GM12878 (cell line): Measurements from ENCODE around the gene RDM1. TPM values are rescaled to one million over a fixed set of nuclear protein-coding genes. Genes with fewer than 3 reads are reported as not detected.
"Not testable (repeated sequence)": the region's sequence is repeated elsewhere in the genome, so short reads cannot be mapped to it uniquely, and the experiment has no call there.

Experiments used
- ATAC-seq: fragments of 200-7000 bp; cut with Tn5 transposase; 3 replicates; pipeline ENCODE4 v1.9.1; 2020; ENCODE audit warnings: mild to moderate bottlenecking, moderate library complexity
- BruUV-seq: library from RNA; stranded (reverse); fragments of 400-500 nt; replicated peaks from 2 replicates; lab custom pipeline; 2021; lab: Mats Ljungman, UMichigan
- CTCF ChIA-PET: fragments of 300-600 bp; sonication (Branson Sonifier 250); formaldehyde crosslinking; extraction: SDS; loops from one replicate; lab custom pipeline; 2021; ENCODE audit warnings: inconsistent platforms; lab: Yijun Ruan, JAX
- POLR2A ChIA-PET: fragments of 350-600 bp; formaldehyde crosslinking; extraction: SDS; loops from one replicate; lab custom pipeline; 2021; ENCODE audit warnings: inconsistent platforms; lab: Charles Lee
- RAD21 ChIA-PET: fragments of 300-600 bp; sonication (Branson Sonifier 250); formaldehyde crosslinking; loops from one replicate; lab custom pipeline; 2023; ENCODE audit warnings: antibody characterized with exemption; ENCODE audit not compliant: unreplicated experiment; lab: Charles Lee
- SMC1A ChIA-PET: fragments of 300-600 bp; sonication (Branson Sonifier 250); formaldehyde crosslinking; loops from one replicate; lab custom pipeline; 2023; ENCODE audit not compliant: unreplicated experiment, uncharacterized antibody; lab: Charles Lee
- DNase-seq: peaks from one replicate; pipeline ENCODE4 v3.0.0-alpha.2; 2011; ENCODE audit warnings: low read depth, low spot score
- FAIRE-seq: peaks from 3 replicates; lab custom pipeline; 2011; peaks lifted over from hg19 to GRCh38; lab: Jason Lieb, UNC
- H2AFZ ChIP-seq: 2 replicates; pipeline ENCODE4 v1.6.0; 2011; ENCODE audit warnings: low read depth, low read length, control low read depth; ENCODE audit not compliant: control insufficient read depth
- H3K27ac ChIP-seq: 2 replicates; pipeline ENCODE4 v1.5.1; 2011; ENCODE audit warnings: control low read depth; ENCODE audit not compliant: control insufficient read depth, insufficient read depth
- H3K27me3 ChIP-seq, 2 experiments: replicated peaks in 1 of 2; 2 replicates each; pipeline versions ENCODE4 v1.6.0 to v1.6.1; 2011; ENCODE audit warnings: low read length in 1 of 2; ENCODE audit not compliant: control insufficient read depth in 2 of 2, insufficient read depth in 2 of 2
- H3K36me3 ChIP-seq, 2 experiments: 2 replicates each; pipeline ENCODE4 v1.5.1; 2011; ENCODE audit warnings: low read length in 1 of 2; ENCODE audit not compliant: control insufficient read depth in 2 of 2, insufficient read depth in 2 of 2
- H3K4me1 ChIP-seq: 2 replicates; pipeline ENCODE4 v1.6.1; 2011; ENCODE audit warnings: mild to moderate bottlenecking, low read length, moderate library complexity, mixed read lengths; ENCODE audit not compliant: control insufficient read depth, insufficient read depth
- H3K4me2 ChIP-seq: 2 replicates; pipeline ENCODE4 v1.6.0; 2011; ENCODE audit warnings: control low read depth; ENCODE audit not compliant: control insufficient read depth, insufficient read depth
- H3K4me3 ChIP-seq: fragments of 200-600 bp; sonication (generic); 2 replicates; pipeline ENCODE4 v1.5.1; 2016
- H3K79me2 ChIP-seq: 2 replicates; pipeline ENCODE4 v1.6.0; 2011; ENCODE audit warnings: low read length; ENCODE audit not compliant: control insufficient read depth, insufficient read depth
- H3K9ac ChIP-seq: 2 replicates; pipeline ENCODE4 v1.8.0; 2011; ENCODE audit warnings: low read length, control low read depth, mixed read lengths; ENCODE audit not compliant: control insufficient read depth, insufficient read depth
- H3K9me3 ChIP-seq: replicated peaks from 3 replicates; pipeline ENCODE4 v1.5.1; 2011; ENCODE audit warnings: mild to moderate bottlenecking, low read length; ENCODE audit not compliant: control insufficient read depth, insufficient read depth
- H4K20me1 ChIP-seq: 2 replicates; pipeline ENCODE4 v1.6.0; 2011; ENCODE audit not compliant: control insufficient read depth, insufficient read depth
- EP300 ChIP-seq, 2 experiments: fragments of 150-350 bp in 1 of 2; IDR thresholded peaks; 2 replicates each; pipeline ENCODE4 v1.6.1; 2011 to 2012; ENCODE audit warnings: low read depth in 2 of 2, low read length in 2 of 2, borderline replicate concordance in 1 of 2, improper control_type of control experiment in 1 of 2, inconsistent platforms in 1 of 2; ENCODE audit not compliant: control insufficient read depth in 1 of 2
- HSF1 ChIP-seq: fragments of 150-350 bp; IDR thresholded peaks from 2 replicates; pipeline ENCODE4 v1.6.1; 2014; ENCODE audit warnings: mild to moderate bottlenecking, low read depth, low read length
- IRF5 ChIP-seq: fragments of 450-650 bp; IDR thresholded peaks from 2 replicates; pipeline ENCODE4 v1.6.1; 2017; ENCODE audit warnings: borderline replicate concordance
- SMAD5 ChIP-seq: IDR thresholded peaks from 2 replicates; pipeline ENCODE4 v1.6.1; 2016; ENCODE audit warnings: antibody characterized with exemption, low read depth
- SUZ12 ChIP-seq: fragments of 200-600 bp; sonication (generic); IDR thresholded peaks from one replicate; pipeline ENCODE4 v1.6.1; 2018; ENCODE audit warnings: antibody characterized with exemption, mild to moderate bottlenecking; ENCODE audit not compliant: unreplicated experiment
- YBX1 ChIP-seq: fragments of 450-650 bp; IDR thresholded peaks from 2 replicates; pipeline ENCODE4 v1.6.1; 2016; ENCODE audit warnings: antibody characterized with exemption
- WGBS: methylation state at CpG from one replicate; pipeline ENCODE4 v1.1.6; 2016; ENCODE audit warnings: low lambda C conversion rate; ENCODE audit not compliant: insufficient replicate concordance, insufficient coverage; ENCODE audit errors: missing lambda C conversion rate; 5-methylcytosine and 5-hydroxymethylcytosine counted together
- in situ Hi-C: fragments of 300-500 bp; cut with MboI; formaldehyde crosslinking; loops from 9 replicates; pipeline ENCODE4 v1.14.3; 2018; ENCODE audit warnings: mixed read lengths
- intact Hi-C: fragments of 100-400 bp; cut with micrococcal nuclease; formaldehyde crosslinking; loops from one replicate; pipeline ENCODE4 v1.14.2; 2022; ENCODE audit not compliant: unreplicated experiment
- polyA plus RNA-seq, 11 experiments: library from polyadenylated mRNA; depleted of rRNA in 4 of 11; unstranded in 6 of 11; stranded (reverse) in 5 of 11; fragments of >200 nt; fragmentation: Nextera tagmentation in 4 of 11; fragmentation: Illumina TruSeq in 1 of 11; extraction: Ambion mirVana in 4 of 11; extraction: Trizol in 1 of 11; gene quantifications; 1 replicate in 1 of 11; 2 replicates in 10 of 11; pipeline versions ENCODE4 v1.2.1 to v1.2.3, GENCODE V29; 2011 to 2016; ENCODE audit warnings: inconsistent platforms in 2 of 11, missing spikeins in 2 of 11, low read depth in 1 of 11
- total RNA-seq, 4 experiments: library from RNA; depleted of rRNA in 3 of 4; stranded (reverse); fragments of >200 nt in 3 of 4; fragmentation: Illumina TruSeq in 1 of 4; extraction: Trizol in 1 of 4; gene quantifications; 2 replicates each; pipeline versions ENCODE4 v1.2.1 to v1.2.3, GENCODE V29; 2013 to 2021

RDM1 gene
- total and polyA plus RNA-seq, 10 of the 15 experiments (the other 5 are each of a cell fraction or from before 2014, with no cell fraction given): 5.7 to 18.4 (median 10.7) TPM

DNA sequence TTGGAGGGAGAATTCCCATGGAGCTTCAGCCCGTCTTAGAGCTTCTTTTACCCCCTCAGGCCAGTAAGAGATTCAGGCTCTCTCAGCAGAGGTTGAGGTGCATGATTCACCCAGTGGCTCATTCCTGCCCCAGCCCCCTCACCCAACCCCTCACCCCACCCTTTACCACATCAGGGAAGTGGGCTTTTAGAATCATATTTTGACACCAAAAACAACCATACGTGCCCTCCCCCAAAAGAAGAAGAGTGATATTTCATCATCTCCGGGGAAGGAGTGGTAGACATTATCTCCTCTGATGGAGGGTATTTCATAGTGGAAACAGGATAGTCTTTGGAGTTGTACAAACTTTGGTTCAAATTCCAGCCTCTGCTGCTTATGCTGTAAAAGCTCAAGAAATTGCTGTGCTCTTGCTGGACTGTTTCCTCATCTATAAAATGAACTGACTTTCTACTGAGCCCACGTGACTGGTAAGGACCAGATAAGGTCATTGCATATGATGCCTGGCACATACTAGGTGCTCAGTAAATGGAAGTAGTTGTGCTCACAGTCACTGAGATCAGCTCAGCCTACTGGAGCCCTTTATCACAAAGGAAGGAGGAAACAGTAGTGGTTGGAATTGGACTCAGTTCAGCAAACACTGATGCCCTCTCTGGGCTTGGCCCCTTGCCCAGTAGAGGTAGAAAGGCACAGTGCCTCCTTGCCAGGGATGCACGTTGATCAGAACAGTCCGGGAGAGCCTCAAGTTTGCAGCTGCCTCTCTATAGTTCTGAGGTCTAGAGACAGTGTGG is 32.1 kb downstream of the RDM1 start:
- H3K4me1 ChIP-seq: peaks cover 9% of the 10 kb centered on the region

GRCh38 chr17:35897772-35898171 is 32.8 kb downstream of the RDM1 start:
- CTCF ChIA-PET, H3K79me2 ChIP-seq, H3K27ac ChIP-seq, DNase-seq, ATAC-seq, H3K36me3 ChIP-seq, BruUV-seq, H4K20me1 ChIP-seq, H3K27me3 ChIP-seq, H3K4me1 ChIP-seq, intact Hi-C loops, RAD21 ChIA-PET, FAIRE-seq, H3K9me3 ChIP-seq, in situ Hi-C loops, H3K4me2 ChIP-seq, H3K9ac ChIP-seq, H2AFZ ChIP-seq, H3K4me3 ChIP-seq: not testable (repeated sequence)
- WGBS: 90% methylated on average over 4 of the region's 7 CpGs
- SMC1A ChIA-PET: interaction anchor here (0.5 to 11.3 kb wide), 4 partner anchors 20 to 192 kb away, joined by 3 to 155 read pairs (median 4); partner anchors contain the start of genes CCL3 and CCL5
- POLR2A ChIA-PET: interaction anchor here (0.6 to 0.7 kb wide), 2 partner anchors 17 to 23 kb away, joined by 3 read pairs; no protein-coding TSS in a partner anchor

More for the DNA sequence above, 32.1 kb downstream of the RDM1 start:
- no peak for FAIRE-seq
- Histone ChIP-seq H3K79me2 (no peaks in the 10 kb centered on the region), H3K9ac (no peak overlapping the region), H3K36me3 (no peaks in the 10 kb centered on the region), H3K27me3 (no peaks in the 10 kb centered on the region), H4K20me1 (no peaks in the 10 kb centered on the region), H3K4me3 (no peak overlapping the region), H3K4me2 (no peak overlapping the region), H3K9me3 (no peaks in the 10 kb centered on the region), H3K27ac (no peak overlapping the region), H2AFZ (no peak overlapping the region)
- ChIA-PET CTCF (interaction anchor here (1.2 to 1.5 kb wide), 2 partner anchors 9 to 50 kb away, joined by 3 read pairs; no protein-coding TSS in a partner anchor), POLR2A (interaction anchor here (0.6 kb wide), 1 partner anchor 22 kb away, joined by 3 read pairs; no protein-coding TSS in a partner anchor), SMC1A (interaction anchor here (0.5 to 11.3 kb wide), 5 partner anchors 9 to 191 kb away, joined by 3 to 155 read pairs (median 3); partner anchors contain the start of genes CCL3 and CCL5), RAD21 (no interaction called here)
- intact Hi-C loops: no loop called here
- TF ChIP-seq IRF5: no peak
- TF ChIP-seq SMAD5: no peak
- no peak for TF ChIP-seq EP300 (IDR thresholded peaks at IDR 0.05; ENCODE audit: borderline replicate concordance in 1 of 2, control insufficient read depth in 1 of 2, low read depth in 2 of 2, low read length in 2 of 2)
- no peak for TF ChIP-seq YBX1
- TF ChIP-seq HSF1: no peak
- TF ChIP-seq SUZ12: no peak
- ATAC-seq: no peak
- no TSS peak for BruUV-seq
- in situ Hi-C loops: no loop called here
- WGBS: 22% methylated on average over 6 of the region's 6 CpGs
- no peak for DNase-seq
